CD4-positive, alpha-beta T cell treated with Interleukin-17A for 4 hours (primary cell): Measurements from ENCODE around the gene CD28.
"Not testable (repeated sequence)": the region's sequence is repeated elsewhere in the genome, so short reads cannot be mapped to it uniquely, and the experiment has no call there.

ENCODE experiments used
- DNase-seq: peaks from one replicate; pipeline ENCODE4 v3.0.0-alpha.2; 2020; ENCODE audit warnings: mixed read lengths

CD28 gene

GRCh38 chr2:203785391-203786110 is 79.1 kb downstream of the CD28 start:
- DNase-seq = not testable (repeated sequence)

GRCh38 chr2:203786549-203787351 is 80.3 kb downstream of the CD28 start:
- DNase-seq = no peak

- DNase-seq = no peak
Observed at GRCh38 chr2:203787979-203788378, 81.5 kb downstream of the CD28 start.
